NOMO-1 treated with DMSO at 0.1 percent for 48 hours (cell line): ENCODE measurements around the gene MELTF.
"Not testable (repeated sequence)": the region's sequence is repeated elsewhere in the genome, so short reads cannot be mapped to it uniquely, and the experiment has no call there.

Experiments
- DNase-seq: peaks from one replicate; lab custom pipeline; 2025; ENCODE audit not compliant: unreplicated experiment; lab: John Stamatoyannopoulos, UW

MELTF gene

GRCh38 chr3:197029511-197030167 is at the start of gene MELTF:
Gene MELTF, minus strand, starts transcription at chr3:197029817. Its CDS starts 115 bp downstream, at chr3:197029702.
- peak; percentile 68 for DNase-seq

GRCh38 chr3:197076415-197076814 is 46.8 kb upstream of the MELTF start:
- no peak for DNase-seq

- peak; percentile 81 for DNase-seq
Measured at GRCh38 chr3:197068077-197068476, 38.5 kb upstream of the MELTF start.

- no peak for DNase-seq
Measured at GRCh38 chr3:197064771-197065170, 35.2 kb upstream of the MELTF start.

GRCh38 chr3:197062446-197062845 is 32.8 kb upstream of the MELTF start:
- no peak for DNase-seq

GRCh38 chr3:197051637-197052036 is 22.0 kb upstream of the MELTF start:
- not testable (repeated sequence) for DNase-seq

GRCh38 chr3:197050511-197050910 is 20.9 kb upstream of the MELTF start:
- no peak for DNase-seq

GRCh38 chr3:197042539-197042938 is 12.9 kb upstream of the MELTF start:
- DNase-seq: no peak

GRCh38 chr3:197041875-197042488 is 12.4 kb upstream of the MELTF start:
- DNase-seq: no peak

DNA sequence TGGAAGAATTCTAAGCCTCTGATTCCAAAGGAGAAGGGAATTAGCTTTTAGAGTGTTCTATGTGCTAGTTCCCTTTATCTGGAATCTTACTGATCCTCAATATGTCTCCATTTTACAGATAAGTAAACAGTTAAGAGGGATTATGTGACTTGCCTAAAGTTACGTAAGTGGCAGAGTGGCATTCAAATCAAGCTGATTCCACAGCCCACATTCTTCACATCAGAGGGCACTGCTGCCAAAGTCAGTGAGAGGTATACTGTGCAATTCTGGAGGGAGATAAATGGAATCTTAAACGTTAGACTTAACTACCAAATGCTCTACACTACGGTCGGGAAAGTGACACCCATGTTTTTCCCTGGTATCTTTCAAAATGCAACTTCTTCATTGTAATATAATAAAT is 11.0 kb upstream of the MELTF start:
- no peak for DNase-seq

- DNase-seq: no peak
Measured at GRCh38 chr3:197038679-197039462, 9.3 kb upstream of the MELTF start.

DNA sequence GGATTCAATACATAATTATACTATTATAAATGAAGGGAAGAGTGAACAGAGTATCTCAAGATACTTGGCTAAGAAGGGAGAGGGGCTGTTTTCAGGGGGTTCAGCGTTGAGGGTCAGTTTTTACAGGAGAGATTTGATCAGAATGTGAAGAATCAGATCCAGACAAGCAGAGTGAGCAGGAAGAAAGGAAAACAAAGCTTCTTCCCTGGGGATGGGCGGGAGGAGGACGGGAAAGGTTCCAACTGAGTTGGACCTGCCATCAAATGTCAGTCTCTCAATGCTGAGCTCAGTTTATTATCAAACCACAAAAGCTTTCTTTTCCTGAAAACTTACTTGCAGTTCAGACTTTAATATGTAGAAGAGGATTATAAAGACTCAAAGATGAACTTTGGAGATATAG is 6.0 kb upstream of the MELTF start:
- no peak for DNase-seq

- DNase-seq: not testable (repeated sequence)
Measured at GRCh38 chr3:197034778-197035177, 5.2 kb upstream of the MELTF start.

DNA sequence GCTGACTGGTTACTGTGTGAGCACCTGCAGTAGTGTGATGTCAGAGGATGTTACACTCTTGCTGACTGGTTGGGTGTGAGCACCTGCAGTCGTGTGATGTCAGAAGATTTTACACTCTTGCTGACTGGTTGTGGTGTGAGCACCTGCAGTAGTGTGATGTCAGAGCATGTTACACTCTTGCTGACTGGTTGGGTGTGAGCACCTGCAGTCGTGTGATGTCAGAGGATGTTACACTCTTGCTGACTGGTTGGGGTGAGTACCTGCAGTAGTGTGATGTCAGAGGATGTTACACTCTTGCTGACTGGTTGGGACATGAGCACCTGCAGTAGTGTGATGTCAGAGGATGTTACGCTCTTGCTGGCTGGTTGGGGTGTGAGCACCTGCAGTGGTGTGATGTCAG is 4.1 kb upstream of the MELTF start:
- DNase-seq: not testable (repeated sequence)

GRCh38 chr3:197031315-197032285 is 2.0 kb upstream of the MELTF start:
- DNase-seq: no peak

- DNase-seq: no peak
Measured at GRCh38 chr3:197030379-197031314, 1.0 kb upstream of the MELTF start.

- DNase-seq: peak; percentile 36
Measured at GRCh38 chr3:197028728-197029510, 698 bp downstream of the MELTF start.

DNA sequence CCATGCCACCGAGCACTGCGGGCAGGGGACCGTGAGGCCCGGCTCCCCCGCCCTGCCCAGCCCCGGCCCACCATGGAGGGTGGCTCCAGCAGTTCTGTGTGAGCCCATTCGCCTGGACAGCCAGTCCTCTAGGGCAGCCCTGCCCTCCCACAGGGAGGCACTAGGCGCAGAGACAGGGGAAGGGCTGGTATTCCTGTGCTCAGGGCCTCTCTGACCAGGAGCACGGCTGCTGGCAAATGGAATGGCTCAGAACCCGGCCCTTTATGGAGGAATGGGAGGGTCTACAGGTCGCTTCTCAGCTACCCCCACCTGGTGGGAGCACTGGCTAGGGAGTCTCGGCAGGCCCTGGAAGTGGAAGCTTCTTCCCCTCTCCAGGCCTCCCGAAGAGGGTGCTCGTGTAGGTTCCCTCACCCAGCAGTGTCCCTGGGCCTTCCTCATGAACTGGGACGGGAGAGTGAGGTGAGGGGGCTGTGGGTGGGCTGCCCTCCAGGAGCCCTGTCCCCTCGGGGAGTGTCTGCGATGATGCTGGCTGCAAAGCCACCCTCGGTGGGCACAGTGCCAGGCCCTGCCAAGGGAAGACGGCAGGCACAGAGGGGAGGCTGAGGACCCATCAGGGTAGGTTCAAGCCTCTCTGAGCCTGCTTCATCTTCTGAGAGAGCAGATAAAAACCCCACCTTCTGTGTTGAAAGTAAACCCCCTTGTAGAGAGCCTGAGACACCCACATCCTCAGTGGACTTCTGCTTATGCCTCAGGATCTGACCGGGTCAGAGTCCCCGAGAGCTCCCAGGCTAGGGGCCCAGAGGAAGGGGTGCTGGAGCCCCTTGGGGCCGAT is 1.5 kb downstream of the MELTF start:
- DNase-seq: peak; percentile 36
